GM19324 (cell line): Measurements from ENCODE around the gene SMIM5.

ENCODE experiments used
- ATAC-seq: cut with Tn5 transposase; IDR thresholded peaks from one replicate; pipeline ENCODE4 v1.9.1; 2021; ENCODE audit warnings: mild to moderate bottlenecking, moderate library complexity; ENCODE audit not compliant: unreplicated experiment, low FRiP score

The SMIM5 gene

DNA sequence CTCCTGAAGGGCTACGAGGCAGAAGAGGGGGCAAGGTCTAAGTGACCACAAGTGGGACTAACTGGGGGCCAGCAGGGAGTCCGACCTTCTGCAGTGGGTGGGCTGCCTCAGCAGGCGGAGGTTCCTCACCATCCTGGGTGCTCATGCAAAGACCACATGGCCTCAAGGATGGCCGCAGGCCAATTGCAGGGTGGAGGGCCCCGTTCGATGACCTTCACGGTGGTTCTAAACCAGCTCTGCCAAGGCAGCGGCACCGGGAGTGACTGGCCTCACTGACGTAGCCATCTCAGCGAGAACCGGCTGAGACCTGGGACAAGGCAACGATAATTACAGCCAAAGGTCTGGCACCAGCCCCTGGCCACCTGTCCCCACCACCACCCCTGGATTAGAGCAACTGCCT, 5.7 kb downstream of the SMIM5 start:
- no peak for ATAC-seq

DNA sequence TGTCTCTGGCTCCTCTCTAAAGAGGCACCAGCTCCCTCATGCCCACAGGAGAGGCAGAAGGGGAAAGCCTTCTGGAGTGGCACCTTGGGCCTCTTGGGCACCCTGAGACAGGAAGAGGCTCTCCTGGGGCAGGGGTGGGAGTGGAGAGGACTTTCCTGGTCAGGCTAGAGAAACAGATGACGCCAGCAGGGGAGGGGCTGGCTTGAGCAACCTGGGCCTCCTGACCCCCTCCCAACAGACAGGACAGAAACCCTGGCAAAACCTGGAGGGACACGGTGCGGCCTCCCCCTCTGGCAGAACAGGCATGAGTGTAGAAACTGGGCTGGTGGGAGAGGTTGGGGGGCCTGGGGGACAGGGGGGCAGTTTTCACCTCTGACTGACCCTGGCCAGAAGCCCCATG, 6.1 kb downstream of the SMIM5 start:
- ATAC-seq: no peak

DNA sequence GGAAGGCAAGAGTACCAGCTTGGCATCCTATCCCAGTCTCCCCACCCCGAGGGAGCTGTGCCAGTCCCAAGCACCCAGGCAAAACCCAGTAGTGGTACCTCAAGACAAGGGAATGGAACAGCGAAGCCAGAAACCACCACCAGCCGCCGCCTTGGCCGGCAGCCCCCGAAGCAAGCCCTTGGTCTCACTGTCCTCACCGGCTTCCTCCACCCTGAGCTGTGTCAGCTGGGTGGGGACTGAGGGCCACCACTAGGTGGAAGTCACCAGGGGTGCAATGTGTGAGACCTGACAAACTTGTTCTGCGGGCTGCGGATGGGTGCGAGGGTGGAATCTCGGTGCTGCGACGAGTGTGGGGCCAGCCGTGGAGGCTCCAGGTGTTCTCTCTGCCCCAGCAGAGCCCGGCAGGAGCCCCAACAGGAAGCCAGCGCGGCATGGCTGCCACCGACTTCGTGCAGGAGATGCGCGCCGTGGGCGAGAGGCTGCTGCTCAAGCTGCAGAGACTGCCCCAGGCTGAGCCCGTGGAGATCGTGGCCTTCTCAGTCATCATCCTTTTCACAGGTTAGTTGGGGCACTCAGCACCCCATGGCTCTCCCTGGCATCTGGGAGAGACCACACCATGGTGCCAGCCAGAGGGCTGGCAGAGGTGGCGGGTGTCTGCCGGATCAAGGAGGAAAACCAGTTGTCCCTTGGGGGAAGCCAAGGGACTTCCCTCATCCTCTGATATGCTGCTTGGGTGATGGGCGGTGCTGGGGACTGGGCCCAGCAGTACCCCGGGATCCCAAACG, 6.7 kb downstream of the SMIM5 start:
- no peak for ATAC-seq

DNA sequence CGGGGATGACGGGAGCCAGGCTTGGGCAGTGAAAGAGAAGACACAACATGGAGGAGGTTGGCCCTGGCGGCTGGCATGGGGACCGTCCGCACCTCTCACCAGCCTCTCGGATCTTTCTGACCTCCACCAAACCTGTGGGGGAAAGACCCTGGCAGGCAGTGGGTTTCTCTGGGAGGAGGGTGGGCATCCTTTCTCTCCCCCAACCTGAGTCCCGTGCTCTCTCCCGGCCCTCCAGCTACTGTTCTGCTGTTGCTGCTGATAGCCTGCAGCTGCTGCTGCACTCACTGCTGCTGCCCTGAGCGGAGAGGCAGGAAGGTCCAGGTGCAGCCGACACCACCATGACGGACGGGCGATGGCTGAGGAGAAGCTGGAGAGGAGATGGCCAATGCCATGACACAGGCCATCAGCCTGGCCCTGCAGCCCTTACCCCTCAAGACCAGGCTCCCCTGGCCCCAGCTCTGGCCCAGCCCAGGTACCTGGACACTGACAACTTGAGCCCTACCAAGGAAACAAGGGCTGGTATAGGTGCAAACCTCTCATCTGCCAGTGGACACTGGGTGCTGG, 7.4 kb downstream of the SMIM5 start:
- no peak for ATAC-seq

DNA sequence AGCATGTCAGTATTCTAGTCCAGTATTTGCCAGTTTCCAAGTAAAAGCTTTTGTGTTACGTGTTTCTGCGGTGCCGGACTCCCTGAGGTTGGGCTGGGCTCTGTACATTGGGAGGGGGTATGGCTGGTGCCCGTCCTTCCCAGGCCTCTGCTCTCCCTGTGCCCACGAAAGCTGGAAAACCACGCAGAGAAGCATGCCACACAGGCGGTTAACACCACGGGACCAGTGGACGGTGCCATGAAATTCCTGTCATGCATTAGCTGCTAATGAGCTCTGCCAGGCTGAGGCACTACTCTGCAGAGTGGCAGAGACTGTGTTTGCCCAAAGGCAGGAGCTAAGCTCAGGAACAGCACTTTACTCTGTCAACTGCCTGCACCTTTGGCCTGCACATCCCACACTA, 8.1 kb downstream of the SMIM5 start:
- no peak for ATAC-seq

DNA sequence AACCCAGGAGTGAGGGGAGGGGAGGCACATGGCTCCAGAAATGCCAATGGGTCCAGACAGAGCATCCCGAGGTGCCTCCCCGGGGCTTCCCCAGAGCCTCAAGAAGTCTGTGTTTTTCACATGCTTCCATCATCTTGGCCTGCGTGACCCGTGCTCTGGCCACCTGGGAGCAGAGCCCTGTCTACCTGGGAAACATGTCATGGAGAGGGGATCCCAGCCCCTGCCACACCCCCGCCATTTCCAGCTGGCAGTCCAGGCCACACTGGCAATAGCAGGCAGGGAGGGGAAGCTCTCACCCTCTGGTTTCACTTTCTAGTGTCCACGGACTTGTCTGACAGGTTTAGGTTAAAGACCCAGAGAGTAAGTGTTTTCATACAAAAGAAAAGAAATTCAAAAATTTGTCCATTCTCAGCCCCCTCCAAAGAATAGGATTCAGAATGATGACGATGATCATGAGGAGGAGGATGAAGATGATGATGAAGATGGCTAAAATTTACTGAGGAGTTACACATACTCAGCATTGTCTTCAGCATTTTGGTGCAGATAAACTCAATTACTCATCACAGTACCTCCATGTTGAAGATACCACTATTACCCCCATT, 9.0 kb downstream of the SMIM5 start:
- no peak for ATAC-seq

DNA sequence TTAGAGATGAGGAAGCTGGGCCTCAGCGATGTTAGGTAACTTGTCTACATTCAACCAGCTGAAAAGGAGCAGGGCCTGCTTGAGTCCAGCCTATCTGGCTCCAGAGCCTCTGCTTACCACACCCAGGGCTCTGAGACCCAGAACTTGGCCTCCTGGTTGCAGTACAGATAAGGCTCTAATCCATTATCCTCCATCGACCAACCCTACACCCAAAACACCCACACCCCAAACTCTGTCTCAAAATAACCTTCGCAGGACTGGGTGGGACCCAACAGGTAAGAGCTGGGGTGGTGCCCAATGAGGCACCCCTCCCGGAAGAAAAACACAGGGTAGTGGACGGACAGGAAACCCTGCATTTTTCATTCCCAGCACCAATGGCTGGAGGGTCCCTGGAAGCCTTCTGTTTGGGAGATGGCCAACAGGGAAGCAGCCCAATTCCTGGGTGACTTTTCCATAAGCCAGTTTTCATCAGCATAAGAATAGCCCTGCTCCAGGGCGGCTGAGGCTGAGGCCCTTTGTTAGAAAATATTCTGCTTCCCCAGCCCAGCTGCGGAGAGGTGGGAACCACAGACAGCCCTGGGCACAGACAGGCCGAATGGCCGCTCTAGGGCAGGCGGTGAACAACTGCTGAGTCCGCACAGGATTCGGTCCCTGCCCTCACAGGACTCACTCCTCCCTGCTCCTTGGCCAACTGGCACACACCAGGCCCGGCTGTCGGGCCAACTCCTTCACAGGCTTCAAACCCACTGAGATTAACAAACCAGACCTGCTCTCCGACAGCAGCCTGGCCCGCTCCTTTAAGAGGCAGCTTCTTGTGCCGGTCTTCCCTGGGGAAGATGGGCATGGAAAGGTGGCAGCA, 9.8 kb downstream of the SMIM5 start:
- ATAC-seq: no peak

DNA sequence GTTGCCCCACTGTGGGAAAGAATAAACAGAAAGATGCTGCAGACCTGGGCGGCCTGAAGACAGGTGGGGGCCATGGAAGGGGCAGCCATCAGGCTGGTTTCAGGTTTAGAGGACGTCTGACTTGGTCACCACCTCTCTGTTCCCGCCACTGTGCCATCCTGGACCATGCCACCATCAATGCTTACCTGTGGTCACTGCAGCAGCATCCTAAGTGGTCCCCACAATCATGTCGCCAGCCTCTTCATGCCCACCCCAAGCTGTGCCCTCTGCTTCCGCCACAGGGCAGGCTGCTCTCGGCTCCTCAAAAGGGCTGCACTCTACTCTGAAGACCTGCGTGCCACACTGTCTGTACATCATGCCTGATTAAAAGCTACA, 10.4 kb downstream of the SMIM5 start:
- no peak for ATAC-seq

DNA sequence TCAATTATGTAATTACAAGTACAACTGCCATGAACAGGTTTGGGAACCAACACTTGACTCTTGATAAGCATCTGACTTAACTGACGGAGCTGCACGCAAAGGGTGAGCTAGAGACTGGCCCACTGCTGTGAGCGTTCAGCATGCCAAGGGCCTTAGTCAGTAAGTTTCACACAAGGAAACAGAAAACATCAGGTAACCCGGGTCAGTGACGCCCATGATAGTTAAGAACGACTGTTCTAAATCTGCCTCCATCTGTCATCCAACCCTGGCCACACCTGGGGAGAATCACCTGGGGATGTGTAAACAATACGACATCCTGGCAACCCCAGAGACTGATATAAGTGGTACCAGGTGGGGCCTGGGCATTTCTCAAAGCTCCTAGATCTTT, 12.3 kb downstream of the SMIM5 start:
- no peak for ATAC-seq

DNA sequence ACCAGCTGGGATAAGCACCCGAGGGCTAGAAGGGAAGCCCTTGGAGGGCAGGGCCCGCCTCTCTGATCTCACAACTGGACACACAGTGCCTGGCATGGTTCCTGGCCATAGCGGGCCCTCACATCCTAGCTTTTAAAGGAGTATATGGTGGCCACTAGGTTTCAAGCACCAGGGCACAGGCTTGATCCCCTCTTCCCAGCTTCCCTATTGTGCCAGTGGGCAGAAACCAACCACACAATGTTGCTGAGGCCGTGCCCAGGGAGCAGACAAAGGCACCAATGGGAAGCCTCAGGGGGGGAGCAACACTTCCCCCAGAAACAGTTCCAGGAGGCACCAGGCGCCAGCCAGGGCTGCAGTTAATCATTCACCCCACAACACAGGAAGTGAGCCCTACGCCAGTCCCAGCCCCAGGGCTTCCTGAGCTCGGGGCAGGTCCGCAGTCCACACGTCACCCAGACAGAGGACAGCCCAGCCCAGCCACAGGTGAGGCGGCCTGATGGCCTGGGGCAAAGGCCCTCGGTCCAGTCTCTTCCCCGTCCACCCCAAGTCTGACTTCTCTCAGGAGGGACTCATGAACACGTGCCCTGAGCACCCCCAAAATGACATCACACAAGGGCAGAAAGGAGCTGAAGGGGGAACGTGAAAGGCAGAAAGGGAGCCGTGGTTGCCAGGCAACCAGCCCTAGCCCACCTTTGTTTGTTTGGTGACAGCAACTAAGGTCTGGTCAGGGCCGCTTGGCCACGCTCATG, 12.8 kb downstream of the SMIM5 start:
- ATAC-seq: peak; percentile 75

DNA sequence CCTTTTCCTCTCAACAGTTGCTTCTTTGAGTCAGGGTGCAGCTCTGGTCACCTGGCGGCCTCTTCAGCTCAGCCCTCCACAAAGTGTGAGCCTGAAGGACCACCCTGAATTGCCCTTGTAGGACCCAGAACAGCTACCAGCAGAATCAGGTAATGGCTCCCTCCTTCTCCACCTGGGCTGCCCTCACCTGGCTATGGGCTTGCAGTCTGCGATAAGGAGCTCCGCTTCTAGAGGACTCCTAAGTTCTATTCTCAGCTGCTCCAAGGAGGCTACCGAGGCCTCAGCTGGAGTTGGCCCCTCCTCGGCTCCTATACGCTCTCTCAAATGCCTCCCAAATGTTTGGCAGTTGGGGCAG, 13.4 kb downstream of the SMIM5 start:
- peak; percentile 17 for ATAC-seq

DNA sequence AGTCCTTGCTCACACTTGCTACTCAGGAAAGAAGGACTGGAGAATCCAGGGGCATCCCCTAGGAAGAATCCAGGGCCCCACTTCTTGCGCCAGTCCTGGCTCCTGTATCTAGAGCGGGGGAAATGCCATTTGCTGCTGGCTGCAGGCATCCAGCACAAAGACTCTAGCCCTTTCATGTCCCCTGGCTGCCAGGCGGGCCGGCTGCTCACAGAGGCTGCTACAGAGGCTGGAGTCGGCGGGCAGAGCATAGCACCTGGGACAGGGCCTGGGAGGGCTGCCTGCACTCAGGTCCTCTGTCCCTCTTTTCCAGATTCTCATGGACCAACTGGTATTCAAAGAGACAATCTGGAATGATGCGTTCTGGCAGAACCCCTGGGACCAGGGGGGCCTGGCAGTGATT, 13.8 kb downstream of the SMIM5 start:
- no peak for ATAC-seq

DNA sequence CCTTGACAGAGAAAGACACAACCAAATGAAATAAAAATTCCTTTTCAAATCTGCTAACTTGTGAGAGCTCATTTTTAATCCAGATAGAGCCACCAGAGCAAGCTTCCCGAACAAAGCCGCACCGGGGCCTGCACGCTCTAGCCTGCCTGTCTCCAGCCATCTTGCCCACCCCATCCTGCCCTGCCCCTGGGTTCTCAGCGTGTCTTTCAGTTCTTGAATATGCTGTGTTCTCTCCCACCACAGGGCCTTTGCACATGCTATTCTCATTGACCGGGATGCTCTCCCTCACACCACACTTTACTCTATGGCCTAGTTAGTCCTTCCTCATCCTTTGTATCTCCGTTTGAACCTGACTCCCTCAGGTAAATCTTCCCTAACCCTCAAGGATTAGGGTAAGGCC, 14.7 kb downstream of the SMIM5 start:
- no peak for ATAC-seq

DNA sequence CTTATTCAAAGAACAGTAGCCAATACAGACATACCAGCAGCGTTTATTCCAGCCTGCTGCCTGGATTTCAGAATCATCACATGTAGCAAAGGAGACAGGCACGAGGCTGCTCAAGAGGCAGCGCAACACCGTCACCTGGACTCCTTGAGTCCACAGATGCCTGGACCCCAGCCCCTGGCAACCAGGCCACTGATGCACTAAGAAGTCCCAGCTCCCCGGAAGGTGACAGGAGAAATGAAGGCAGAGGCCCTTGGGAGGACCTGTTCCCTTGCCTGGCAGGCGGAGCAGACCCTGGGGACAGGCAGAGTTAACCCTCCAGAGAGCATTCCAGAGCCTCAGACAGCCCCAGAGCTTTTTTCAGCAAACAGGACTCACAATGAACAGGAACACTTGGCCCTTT, 16.5 kb downstream of the SMIM5 start:
- no peak for ATAC-seq

DNA sequence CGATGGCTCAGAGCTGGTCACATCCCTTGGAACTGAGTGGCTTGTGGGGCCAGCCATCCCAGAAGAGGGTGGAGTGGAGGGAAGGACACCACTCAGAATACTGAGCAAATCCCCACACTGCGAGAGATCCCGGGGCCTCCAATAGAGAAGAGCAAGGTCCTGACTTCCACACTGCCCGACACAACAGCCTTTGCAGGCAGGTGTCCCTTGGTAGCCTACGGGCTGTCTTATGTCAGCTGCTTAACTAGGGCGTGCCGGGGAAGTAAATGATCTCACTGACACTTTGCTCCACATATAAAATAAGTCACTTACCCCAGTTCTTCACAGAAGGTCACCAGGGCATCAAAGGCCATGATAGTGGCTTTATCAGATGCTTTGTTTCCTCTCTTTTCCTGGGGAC, 17.6 kb downstream of the SMIM5 start:
- no peak for ATAC-seq

DNA sequence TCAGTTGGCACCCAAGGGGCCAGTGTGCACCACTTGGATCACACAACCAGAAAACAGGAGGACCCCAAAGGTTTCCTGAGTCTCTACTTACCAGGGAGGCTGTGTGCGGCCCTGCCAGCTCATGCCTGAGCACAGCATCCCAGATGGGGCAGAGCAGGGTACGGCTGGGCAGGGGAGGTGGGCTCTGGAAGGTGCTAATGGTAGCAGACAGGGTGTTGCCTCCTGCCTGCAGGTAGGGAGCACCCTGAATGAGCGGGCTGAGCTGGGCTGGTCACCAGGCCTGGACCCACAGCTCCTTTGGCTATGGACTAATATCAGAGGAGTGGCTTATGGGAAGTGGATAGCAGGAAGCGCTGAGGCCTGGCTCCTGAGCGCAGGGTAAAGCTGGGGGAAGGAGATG, 19.1 kb downstream of the SMIM5 start:
- ATAC-seq: no peak

DNA sequence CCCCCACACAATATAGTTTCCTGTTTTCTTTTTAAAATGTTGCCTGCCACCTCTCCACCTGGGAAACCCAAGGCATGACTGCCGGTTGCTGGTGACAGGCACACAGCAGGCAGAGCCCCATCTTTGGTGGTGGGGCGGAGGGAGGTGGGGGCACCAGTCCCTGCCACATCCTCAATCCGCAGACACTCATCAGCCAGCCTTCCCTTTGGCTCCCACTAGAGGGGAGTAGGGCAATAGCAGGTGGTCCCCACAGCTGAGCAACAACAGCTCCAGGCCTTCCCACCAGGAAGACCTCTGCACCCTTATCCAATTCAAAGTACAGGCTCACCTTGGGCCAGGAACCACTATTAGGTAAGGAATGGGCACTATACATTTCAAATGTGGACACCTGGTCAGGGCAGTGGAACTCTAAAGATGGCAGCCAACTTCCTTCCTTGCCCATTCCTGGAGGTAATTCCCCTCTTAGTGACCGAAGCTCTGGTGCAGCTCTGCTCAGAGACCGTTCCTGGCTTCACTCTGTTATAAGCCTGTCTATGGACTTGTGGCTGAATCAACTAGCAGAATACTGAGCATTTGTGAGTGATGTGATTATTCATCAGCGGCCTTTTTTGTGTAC, 19.8 kb downstream of the SMIM5 start:
- ATAC-seq: no peak

DNA sequence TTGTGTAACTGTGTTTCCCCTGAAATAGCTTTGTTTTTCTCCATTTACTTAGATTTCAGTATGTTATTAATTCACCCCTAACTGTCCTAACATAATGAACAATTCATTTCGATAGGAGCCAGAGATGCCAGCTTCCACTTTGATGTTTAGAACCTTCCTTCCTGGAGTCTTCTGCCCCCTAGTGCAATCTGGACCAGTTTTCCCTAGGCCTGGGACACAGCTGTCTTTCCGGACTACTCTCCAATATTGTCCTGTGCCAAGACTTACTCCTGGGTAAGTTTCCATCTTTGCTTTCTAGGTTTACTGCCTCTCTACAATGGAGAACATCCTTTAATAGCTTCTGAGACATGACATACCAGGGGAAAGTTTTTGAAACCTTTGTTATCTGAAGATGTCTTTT, 20.9 kb downstream of the SMIM5 start:
- no peak for ATAC-seq

DNA sequence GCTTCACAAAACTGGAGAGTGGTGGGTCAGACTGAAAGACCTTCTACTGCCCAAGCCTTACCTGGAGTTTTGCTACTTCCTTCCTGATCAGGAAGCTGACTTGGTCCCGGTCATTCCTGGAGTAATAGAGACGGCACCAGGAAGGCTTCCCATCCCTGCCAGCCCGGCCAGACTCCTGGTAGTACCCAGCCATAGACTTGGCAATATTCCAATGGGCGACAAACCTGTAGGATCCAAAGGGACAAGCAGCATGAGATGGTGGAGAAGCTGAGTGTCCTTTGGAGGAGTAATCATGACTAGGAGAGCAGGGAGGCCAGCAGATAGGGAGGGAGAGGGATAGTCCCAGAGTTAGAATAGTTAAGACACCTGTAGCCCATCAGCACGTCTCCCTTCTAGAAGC, 25.0 kb downstream of the SMIM5 start:
- no peak for ATAC-seq

DNA sequence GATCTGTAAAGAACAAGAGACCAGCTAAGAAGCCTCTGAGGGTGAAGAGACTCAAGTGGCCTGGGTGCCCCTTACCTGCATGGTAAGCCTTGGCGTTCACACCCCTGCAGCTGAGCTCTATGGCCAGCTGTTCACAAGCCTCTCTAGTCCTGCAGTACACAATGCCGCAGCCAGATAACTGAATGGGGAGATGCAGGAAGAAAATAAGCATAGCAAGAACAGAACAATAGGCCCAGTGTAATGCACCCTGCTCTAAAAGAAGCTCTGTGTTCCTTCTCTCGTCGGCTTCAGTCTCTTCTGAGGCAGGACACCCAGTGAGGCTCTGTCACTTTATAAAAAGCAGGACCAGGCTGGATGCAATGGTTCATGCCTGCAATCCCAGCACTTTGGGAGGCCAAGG, 28.3 kb downstream of the SMIM5 start:
- no peak for ATAC-seq
